Measurements from ENCODE around the gene MIF4GD. TPM values are rescaled to one million over a fixed set of nuclear protein-coding genes. Genes with fewer than 3 reads are reported as not detected.

The MIF4GD gene
- total and polyA plus RNA-seq, 9 of the 15 experiments (the other 6 are each of a cell fraction or from before 2014, with no cell fraction given), result 11.8 to 63.8 (median 28.1) TPM

GRCh38 chr17:75266316-75267152, 4.5 kb downstream of the MIF4GD start (continued):
- TF ChIP-seq USF2 (CRISPR knock-in tag; IDR thresholded peaks at IDR 0.05), result no peak
- TF ChIP-seq ZNF316 (IDR thresholded peaks at IDR 0.05), result no peak
- no peak for TF ChIP-seq YY1 (IDR thresholded peaks at IDR 0.05; ENCODE audit: borderline replicate concordance in 1 of 3, control insufficient read depth in 1 of 3, extremely low read depth in 1 of 3, insufficient read depth in 3 of 3, insufficient read length in 1 of 3, insufficient replicate concordance in 2 of 3, low read depth in 1 of 3, low read length in 2 of 3)
- peak; percentile 14; the same call in 1 of the 2 replicates for TF ChIP-seq POLR2A (conservative IDR thresholded peaks at IDR 0.05)
- peak; percentile 90 for TF ChIP-seq RBM25 (IDR thresholded peaks at IDR 0.05; ENCODE audit: low read depth, low read length, severe bottlenecking)
- TF ChIP-seq NFRKB (IDR thresholded peaks at IDR 0.05; ENCODE audit: low read depth), result no peak
- peak; percentile 36 for TF ChIP-seq CHD7 (IDR thresholded peaks at IDR 0.05; ENCODE audit: low read depth, low read length)
- no peak for TF ChIP-seq SAFB (IDR thresholded peaks at IDR 0.05; ENCODE audit: borderline replicate concordance, low read depth, low read length)
- TF ChIP-seq SMARCA5 (IDR thresholded peaks at IDR 0.05), result peak; percentile 78
- TF ChIP-seq PHF8 (IDR thresholded peaks at IDR 0.05; ENCODE audit: borderline replicate concordance, low read length), result no peak
- TF ChIP-seq BCLAF1 (IDR thresholded peaks at IDR 0.05; ENCODE audit: borderline replicate concordance in 1 of 2, control insufficient read depth in 1 of 2, low read depth in 2 of 2, low read length in 1 of 2), result no peak

Measured in K562 (cell line).